LoVo (cell line): ENCODE data around the gene ING4.

Experiments used
- DNase-seq: peaks from one replicate; pipeline ENCODE4 v3.0.0-alpha.2; 2016; ENCODE audit warnings: low spot score

Gene ING4

DNA sequence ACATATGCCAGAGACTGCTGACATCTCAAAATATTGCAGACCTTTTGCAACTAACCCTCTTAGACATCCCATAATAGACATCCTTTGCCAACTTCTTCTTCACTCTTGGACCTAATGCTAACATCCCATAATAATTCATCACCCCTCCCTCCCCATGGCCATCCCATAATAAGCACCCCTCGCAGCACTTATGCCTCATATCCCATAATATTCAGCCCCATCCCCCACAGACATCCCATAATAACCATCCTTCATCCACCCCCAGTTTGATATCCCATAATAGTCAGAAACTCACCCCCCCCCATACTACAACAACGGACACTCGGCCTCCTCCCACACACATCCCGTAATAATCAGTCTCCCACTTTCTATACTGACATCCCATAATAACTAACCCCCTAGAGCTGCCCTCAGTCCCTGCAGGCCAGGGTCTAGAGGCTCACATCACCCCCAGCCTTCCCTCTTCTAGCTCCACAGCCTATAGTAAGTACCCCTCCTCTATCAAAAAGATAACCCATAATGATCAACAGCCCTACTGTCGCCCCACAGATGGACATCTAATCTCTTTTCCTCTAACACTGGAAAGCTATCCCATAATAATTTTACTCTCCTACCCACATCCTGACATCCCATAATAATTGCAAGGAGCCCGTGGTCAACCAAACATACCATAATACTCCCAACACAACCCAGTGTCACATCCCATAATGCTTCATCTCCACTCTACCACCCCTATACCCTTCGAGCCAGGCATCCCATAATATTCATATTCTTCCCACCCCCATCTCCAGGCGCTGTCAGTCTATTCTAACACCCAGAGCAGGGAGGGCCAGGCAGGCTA lies 54.9 kb downstream of the ING4 start:
- peak; percentile 80 for DNase-seq

- DNase-seq, result no peak
These were observed 56.4 kb downstream of the ING4 start for GRCh38 chr12:6606331-6607131.

GRCh38 chr12:6605421-6606330 lies 57.2 kb downstream of the ING4 start:
- no peak for DNase-seq

- DNase-seq, result no peak
These were observed 58.5 kb downstream of the ING4 start for GRCh38 chr12:6604259-6605029.

GRCh38 chr12:6603095-6603567 lies 59.8 kb downstream of the ING4 start:
- DNase-seq, result no peak

GRCh38 chr12:6602526-6602925 lies 60.4 kb downstream of the ING4 start:
- no peak for DNase-seq
